ENCODE measurements around the gene COL18A1.

Gene COL18A1

GRCh38 chr21:45496151-45496967, 91.4 kb downstream of the COL18A1 start:
- no peak overlapping the region for H2BK12ac ChIP-seq (ENCODE audit: low read length)
- H4K91ac ChIP-seq (ENCODE audit: low read depth, low read length, poor library complexity): no peak overlapping the region
- H2BK5ac ChIP-seq (ENCODE audit: low read length): no peak overlapping the region
- H3K79me1 ChIP-seq (ENCODE audit: low read depth, low read length): peaks cover 2% of the 10 kb centered on the region
- H3K4ac ChIP-seq (ENCODE audit: low read length): no peak overlapping the region
- no peak overlapping the region for H2AFZ ChIP-seq (ENCODE audit: low read length)
- H3K9me3 ChIP-seq (replicated peaks in 1 of 2; ENCODE audit: control insufficient read depth in 2 of 2, insufficient read depth in 1 of 2, low read depth in 1 of 2, low read length in 2 of 2): peaks cover 0 to 1% of the 10 kb centered on the region in 2 donors
- no CpG with 5 or more reads among the region's 18 CpGs for WGBS, 2 donors (ENCODE audit: extremely low coverage in 2 of 2, insufficient read length in 2 of 2, insufficient replicate concordance in 1 of 2)
- peaks cover 0 to 20% of the 10 kb centered on the region in 2 donors for H3K36me3 ChIP-seq (replicated peaks in 1 of 2; ENCODE audit: control insufficient read depth in 2 of 2, insufficient read depth in 2 of 2, low read length in 2 of 2)
- peak overlapping the region; percentile 28 for H3K18ac ChIP-seq (ENCODE audit: low read length)
- no peak overlapping the region for H2BK15ac ChIP-seq (ENCODE audit: low read length)
- no peak overlapping the region for H2BK120ac ChIP-seq (ENCODE audit: low read depth, low read length)
- no peak overlapping the region for H3K4me3 ChIP-seq (ENCODE audit: low read length in 2 of 2)
- no peak overlapping the region for H3K4me2 ChIP-seq (ENCODE audit: insufficient read depth, low read length, poor library complexity, severe bottlenecking)
- H3K27me3 ChIP-seq (ENCODE audit: control insufficient read depth in 3 of 3, insufficient read depth in 3 of 3, low read depth in 1 of 3, low read length in 3 of 3): peaks cover 0 to 6% (median 0%) of the 10 kb centered on the region in 3 experiments
- no peak overlapping the region for H3K23ac ChIP-seq (ENCODE audit: low read depth, low read length, poor library complexity)
- no peak overlapping the region for H3K27ac ChIP-seq (replicated peaks; ENCODE audit: low read length)
- no peak overlapping the region for H4K8ac ChIP-seq (ENCODE audit: low read depth, low read length)
- no peak overlapping the region for H3K9ac ChIP-seq (ENCODE audit: low read depth, low read length, poor library complexity)
- no peak overlapping the region for H2AK5ac ChIP-seq (ENCODE audit: low read depth, low read length)
- DNase-seq (ENCODE audit: low spot score): no peak
- H3K4me1 ChIP-seq (ENCODE audit: control insufficient read depth in 2 of 2, insufficient read depth in 1 of 2, low read depth in 1 of 2, low read length in 2 of 2): no peaks in the 10 kb centered on the region
- no peak overlapping the region for H3K14ac ChIP-seq (ENCODE audit: low read length)

DNA sequence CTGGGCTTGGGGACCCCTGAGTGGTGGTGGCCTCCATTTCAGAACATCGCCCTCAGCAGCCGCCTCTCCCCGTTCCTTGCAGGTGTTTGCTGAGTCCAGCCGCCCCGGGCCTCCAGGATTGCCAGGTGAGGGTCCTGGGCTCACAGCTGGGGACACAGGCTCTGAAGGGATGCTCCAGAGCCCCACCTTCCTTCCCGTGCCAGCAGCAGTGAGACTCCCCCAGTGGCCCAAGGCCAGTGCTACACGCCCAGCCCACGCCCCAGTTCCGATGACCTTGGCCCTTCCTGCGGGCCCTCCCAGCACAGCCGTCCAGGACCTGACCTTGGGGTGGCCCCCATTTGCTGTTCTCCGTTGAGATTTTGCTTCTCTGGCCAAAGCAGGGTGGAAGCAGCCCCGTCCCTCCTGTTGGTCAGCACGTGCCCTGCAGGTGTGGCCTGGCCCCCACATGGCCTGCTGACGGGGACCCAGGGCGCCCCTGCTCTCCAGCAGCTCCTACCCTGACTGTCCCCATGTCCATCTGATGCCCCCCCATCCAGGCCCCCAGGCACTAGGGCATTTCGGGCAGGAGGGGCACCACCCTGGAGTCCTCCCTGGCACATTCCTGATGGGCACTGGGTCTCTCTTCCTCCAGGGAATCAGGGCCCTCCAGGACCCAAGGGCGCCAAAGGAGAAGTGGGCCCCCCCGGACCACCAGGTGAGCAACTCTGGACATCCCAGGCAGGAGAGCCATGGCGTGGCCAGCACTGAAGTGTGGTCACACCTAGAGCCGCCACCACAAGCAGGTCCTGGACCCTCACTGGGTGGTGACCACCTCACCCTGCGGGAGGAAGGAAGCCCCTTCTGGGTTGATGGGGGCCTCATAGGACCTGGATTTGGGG, 92.2 kb downstream of the COL18A1 start:
- no peak for DNase-seq (ENCODE audit: low spot score)
- Histone ChIP-seq H2BK120ac (ENCODE audit: low read depth, low read length) (no peak overlapping the region), H2AK5ac (ENCODE audit: low read depth, low read length) (no peak overlapping the region), H3K27me3 (ENCODE audit: control insufficient read depth in 3 of 3, insufficient read depth in 3 of 3, low read depth in 1 of 3, low read length in 3 of 3) (no peaks in the 10 kb centered on the region), H2BK12ac (ENCODE audit: low read length) (peak overlapping the region; percentile 73), H3K4me2 (ENCODE audit: insufficient read depth, low read length, poor library complexity, severe bottlenecking) (no peak overlapping the region), H3K4ac (ENCODE audit: low read length) (no peak overlapping the region), H4K8ac (ENCODE audit: low read depth, low read length) (no peak overlapping the region), H2BK15ac (ENCODE audit: low read length) (no peak overlapping the region), H3K18ac (ENCODE audit: low read length) (peak overlapping the region; percentile 28), H3K9ac (ENCODE audit: low read depth, low read length, poor library complexity) (no peak overlapping the region), H3K27ac (replicated peaks; ENCODE audit: low read length) (no peak overlapping the region), H3K14ac (ENCODE audit: low read length) (no peak overlapping the region), H3K79me1 (ENCODE audit: low read depth, low read length) (peaks cover 2% of the 10 kb centered on the region), H3K4me1 (ENCODE audit: control insufficient read depth in 2 of 2, insufficient read depth in 1 of 2, low read depth in 1 of 2, low read length in 2 of 2) (no peaks in the 10 kb centered on the region), H2BK5ac (ENCODE audit: low read length) (no peak overlapping the region), H3K36me3 (replicated peaks in 1 of 2; ENCODE audit: control insufficient read depth in 2 of 2, insufficient read depth in 2 of 2, low read length in 2 of 2) (peaks cover 0 to 20% of the 10 kb centered on the region in 2 donors), H4K91ac (ENCODE audit: low read depth, low read length, poor library complexity) (no peak overlapping the region), H3K4me3 (ENCODE audit: low read length in 2 of 2) (no peak overlapping the region), H2AFZ (ENCODE audit: low read length) (no peak overlapping the region), H3K23ac (ENCODE audit: low read depth, low read length, poor library complexity) (no peak overlapping the region), H3K9me3 (replicated peaks in 1 of 2; ENCODE audit: control insufficient read depth in 2 of 2, insufficient read depth in 1 of 2, low read depth in 1 of 2, low read length in 2 of 2) (peaks cover 0 to 1% of the 10 kb centered on the region in 2 donors)
- WGBS, 2 donors (ENCODE audit: extremely low coverage in 2 of 2, insufficient read length in 2 of 2, insufficient replicate concordance in 1 of 2): no CpG with 5 or more reads among the region's 22 CpGs

DNA sequence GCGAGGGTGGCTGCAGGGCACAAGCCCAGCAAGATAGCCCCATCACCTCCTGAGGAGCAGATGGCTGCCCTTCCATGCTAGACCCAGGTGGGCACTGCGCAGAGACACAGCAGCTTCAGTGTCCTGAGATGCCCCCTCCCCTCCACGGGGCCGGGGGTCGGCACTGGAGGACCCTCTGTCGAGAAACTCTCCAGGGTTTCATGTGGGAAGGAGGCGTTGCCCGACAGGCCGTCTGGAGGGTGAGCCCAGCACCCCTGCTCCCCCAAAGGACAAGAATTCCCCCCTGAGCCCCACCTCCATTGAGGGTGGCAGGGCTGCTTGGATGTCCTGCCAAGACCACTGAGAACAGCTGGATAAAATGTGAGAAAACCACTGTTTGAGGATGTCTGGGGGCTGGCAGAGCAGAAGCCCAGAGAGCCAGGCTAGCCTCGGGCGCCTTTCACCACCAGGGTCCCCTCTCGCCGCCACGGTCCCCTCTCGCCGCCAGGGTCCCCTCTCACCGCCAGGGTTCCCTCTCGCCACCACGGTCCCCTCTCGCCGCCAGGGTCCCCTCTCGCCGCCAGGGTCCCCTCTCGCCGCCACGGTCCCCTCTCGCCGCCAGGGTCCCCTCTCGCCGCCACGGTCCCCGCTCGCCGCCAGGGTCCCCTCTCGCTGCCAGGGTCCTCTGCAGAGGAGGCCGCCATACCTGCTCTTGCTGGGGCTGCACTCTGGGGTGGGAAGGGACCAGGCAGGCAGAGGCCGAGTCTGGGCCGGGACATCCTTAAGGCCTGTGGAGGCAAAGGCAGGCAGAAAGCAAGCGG, 93.1 kb downstream of the COL18A1 start:
- DNase-seq (ENCODE audit: low spot score): no peak
- H3K23ac ChIP-seq (ENCODE audit: low read depth, low read length, poor library complexity): no peak overlapping the region
- H2AK5ac ChIP-seq (ENCODE audit: low read depth, low read length): no peak overlapping the region
- no CpG with 5 or more reads among the region's 39 CpGs for WGBS, 2 donors (ENCODE audit: extremely low coverage in 2 of 2, insufficient read length in 2 of 2, insufficient replicate concordance in 1 of 2)
- no peak overlapping the region for H3K4me2 ChIP-seq (ENCODE audit: insufficient read depth, low read length, poor library complexity, severe bottlenecking)
- H3K79me1 ChIP-seq (ENCODE audit: low read depth, low read length): peaks cover 2% of the 10 kb centered on the region
- no peak overlapping the region for H2BK15ac ChIP-seq (ENCODE audit: low read length)
- H3K4me1 ChIP-seq (ENCODE audit: control insufficient read depth in 2 of 2, insufficient read depth in 1 of 2, low read depth in 1 of 2, low read length in 2 of 2): no peaks in the 10 kb centered on the region
- no peaks in the 10 kb centered on the region for H3K27me3 ChIP-seq (ENCODE audit: control insufficient read depth in 3 of 3, insufficient read depth in 3 of 3, low read depth in 1 of 3, low read length in 3 of 3)
- H2BK12ac ChIP-seq (ENCODE audit: low read length): no peak overlapping the region
- H2AFZ ChIP-seq (ENCODE audit: low read length): no peak overlapping the region
- no peak overlapping the region for H3K27ac ChIP-seq (replicated peaks; ENCODE audit: low read length)
- H2BK120ac ChIP-seq (ENCODE audit: low read depth, low read length): no peak overlapping the region
- peaks cover 0 to 1% of the 10 kb centered on the region in 2 donors for H3K9me3 ChIP-seq (replicated peaks in 1 of 2; ENCODE audit: control insufficient read depth in 2 of 2, insufficient read depth in 1 of 2, low read depth in 1 of 2, low read length in 2 of 2)
- H3K14ac ChIP-seq (ENCODE audit: low read length): no peak overlapping the region
- H3K4ac ChIP-seq (ENCODE audit: low read length): no peak overlapping the region
- H3K4me3 ChIP-seq (ENCODE audit: low read length in 2 of 2): peak overlapping the region in 1 of 2 donors; percentile 8
- no peak overlapping the region for H3K9ac ChIP-seq (ENCODE audit: low read depth, low read length, poor library complexity)
- no peak overlapping the region for H2BK5ac ChIP-seq (ENCODE audit: low read length)
- H3K18ac ChIP-seq (ENCODE audit: low read length): no peak overlapping the region
- H4K91ac ChIP-seq (ENCODE audit: low read depth, low read length, poor library complexity): no peak overlapping the region
- H4K8ac ChIP-seq (ENCODE audit: low read depth, low read length): no peak overlapping the region
- peaks cover 0 to 20% of the 10 kb centered on the region in 2 donors for H3K36me3 ChIP-seq (replicated peaks in 1 of 2; ENCODE audit: control insufficient read depth in 2 of 2, insufficient read depth in 2 of 2, low read length in 2 of 2)
